HepG2 (cell line): ENCODE data around the gene EIF1. TPM values are rescaled to one million over a fixed set of nuclear protein-coding genes. Genes with fewer than 3 reads are reported as not detected.

Source experiments
- ARNT2 ChIP-seq: sonication (generic); formaldehyde crosslinking; IDR thresholded peaks from 2 replicates; pipeline ENCODE4 v1.8.0; 2022; ENCODE audit warnings: mild to moderate bottlenecking, low read depth, missing genetic modification reagents, moderate library complexity
- ATF3 ChIP-seq: sonication (generic); formaldehyde crosslinking; IDR thresholded peaks from 2 replicates; pipeline ENCODE4 v1.4.0; 2020; ENCODE audit warnings: missing genetic modification reagents
- KDM4B ChIP-seq: sonication (generic); formaldehyde crosslinking; IDR thresholded peaks from 2 replicates; pipeline ENCODE4 v1.4.0; 2020; ENCODE audit warnings: missing genetic modification reagents
- KIAA2018 ChIP-seq: sonication (generic); formaldehyde crosslinking; IDR thresholded peaks from 2 replicates; pipeline ENCODE4 v1.5.0; 2020; ENCODE audit warnings: mild to moderate bottlenecking, missing genetic modification reagents, borderline replicate concordance
- MLLT10 ChIP-seq: sonication (generic); formaldehyde crosslinking; IDR thresholded peaks from 2 replicates; pipeline ENCODE4 v1.4.0; 2020; ENCODE audit warnings: missing genetic modification reagents
- SETDB1 ChIP-seq: sonication (generic); formaldehyde crosslinking; IDR thresholded peaks from 2 replicates; pipeline ENCODE4 v1.5.1; 2020; ENCODE audit warnings: missing genetic modification reagents, mild to moderate bottlenecking, borderline replicate concordance
- SIX1 ChIP-seq: sonication (generic); formaldehyde crosslinking; IDR thresholded peaks from 2 replicates; pipeline ENCODE4 v1.4.0; 2020; ENCODE audit warnings: missing genetic modification reagents, borderline replicate concordance
- SKI ChIP-seq: fragments of 450-650 bp; IDR thresholded peaks from one replicate; pipeline ENCODE4 v1.6.1; 2018; ENCODE audit warnings: mild to moderate bottlenecking; ENCODE audit not compliant: partially characterized antibody
- SMAD9 ChIP-seq: sonication (generic); formaldehyde crosslinking; IDR thresholded peaks from 2 replicates; pipeline ENCODE4 v1.5.1; 2020; ENCODE audit warnings: mild to moderate bottlenecking, missing genetic modification reagents
- ZBTB20 ChIP-seq: sonication (generic); formaldehyde crosslinking; IDR thresholded peaks from 2 replicates; pipeline ENCODE4 v1.8.1; 2023; ENCODE audit warnings: missing genetic modification reagents, low read depth, mild to moderate bottlenecking, borderline replicate concordance
- ZNF292 ChIP-seq: sonication (generic); formaldehyde crosslinking; IDR thresholded peaks from 2 replicates; pipeline ENCODE4 v1.8.1; 2022; ENCODE audit warnings: mild to moderate bottlenecking, low read depth, missing genetic modification reagents, borderline replicate concordance
- ZNF468 ChIP-seq: sonication (generic); formaldehyde crosslinking; IDR thresholded peaks from 2 replicates; pipeline ENCODE4 v1.8.0; 2022; ENCODE audit warnings: mild to moderate bottlenecking, moderate library complexity, missing genetic modification reagents
- ZNF496 ChIP-seq: sonication (generic); formaldehyde crosslinking; IDR thresholded peaks from 2 replicates; pipeline ENCODE4 v1.8.1; 2023; ENCODE audit warnings: mild to moderate bottlenecking, moderate library complexity, missing genetic modification reagents; ENCODE audit not compliant: insufficient replicate concordance
- ZNF614 ChIP-seq: IDR thresholded peaks from 2 replicates; pipeline ENCODE4 v1.6.1; 2018; ENCODE audit warnings: missing biosample characterization, missing genetic modification reagents, inconsistent platforms, borderline replicate concordance
- ZNF674 ChIP-seq: sonication (generic); formaldehyde crosslinking; IDR thresholded peaks from 2 replicates; pipeline ENCODE4 v1.5.0; 2020; ENCODE audit warnings: low read depth, mild to moderate bottlenecking, missing genetic modification reagents
- ZNF780A ChIP-seq: sonication (generic); formaldehyde crosslinking; IDR thresholded peaks from 2 replicates; pipeline ENCODE4 v1.8.0; 2022; ENCODE audit warnings: mild to moderate bottlenecking, missing genetic modification reagents, moderate library complexity
- polyA plus RNA-seq, 8 experiments: library from polyadenylated mRNA; depleted of rRNA in 3 of 8; stranded (reverse) in 7 of 8; unstranded in 1 of 8; fragments of >200 nt; fragmentation: Illumina TruSeq in 4 of 8; extraction: Trizol in 4 of 8; gene quantifications; 2 replicates each; pipeline versions ENCODE4 v1.2.1 to v1.2.3, GENCODE V29; 2011 to 2016; ENCODE audit warnings: low read depth in 4 of 8, missing spikeins in 1 of 8, mixed read lengths in 1 of 8; ENCODE audit not compliant: insufficient read depth in 1 of 8
- total RNA-seq, 5 experiments: library from RNA; depleted of rRNA; stranded (reverse); fragments of >200 nt; fragmentation: Illumina TruSeq; extraction: Trizol; gene quantifications; 2 replicates each; pipeline ENCODE4 v1.2.3, GENCODE V29; 2016; ENCODE audit warnings: low read depth in 1 of 5
- TF ChIP-seq, protein P1 (sequence below): sonication (generic); formaldehyde crosslinking; IDR thresholded peaks from 2 replicates; pipeline ENCODE4 v1.4.0; 2020; ENCODE audit warnings: missing genetic modification reagents, mild to moderate bottlenecking, borderline replicate concordance

The EIF1 gene
- total and polyA plus RNA-seq, 2 of the 13 experiments (the other 11 are each of a cell fraction or from before 2014, with no cell fraction given): 147 to 517 TPM

GRCh38 chr17:41647940-41648410 lies 40.7 kb upstream of the EIF1 start (continued):
- no peak for TF ChIP-seq KIAA2018 (CRISPR knock-in tag)
- TF ChIP-seq ZNF496: no peak
- no peak for TF ChIP-seq ZNF674 (CRISPR knock-in tag)
- TF ChIP-seq MLLT10: no peak
- TF ChIP-seq ARNT2 (CRISPR knock-in tag): no peak
- no peak for TF ChIP-seq ZNF780A
- TF ChIP-seq KDM4B (CRISPR knock-in tag): peak; percentile 71; the same call in 1 of the 2 replicates
- peak; percentile 34; the same call in 1 of the 2 replicates for TF ChIP-seq ZNF614 (CRISPR knock-in tag)
- TF ChIP-seq, protein P1, sequence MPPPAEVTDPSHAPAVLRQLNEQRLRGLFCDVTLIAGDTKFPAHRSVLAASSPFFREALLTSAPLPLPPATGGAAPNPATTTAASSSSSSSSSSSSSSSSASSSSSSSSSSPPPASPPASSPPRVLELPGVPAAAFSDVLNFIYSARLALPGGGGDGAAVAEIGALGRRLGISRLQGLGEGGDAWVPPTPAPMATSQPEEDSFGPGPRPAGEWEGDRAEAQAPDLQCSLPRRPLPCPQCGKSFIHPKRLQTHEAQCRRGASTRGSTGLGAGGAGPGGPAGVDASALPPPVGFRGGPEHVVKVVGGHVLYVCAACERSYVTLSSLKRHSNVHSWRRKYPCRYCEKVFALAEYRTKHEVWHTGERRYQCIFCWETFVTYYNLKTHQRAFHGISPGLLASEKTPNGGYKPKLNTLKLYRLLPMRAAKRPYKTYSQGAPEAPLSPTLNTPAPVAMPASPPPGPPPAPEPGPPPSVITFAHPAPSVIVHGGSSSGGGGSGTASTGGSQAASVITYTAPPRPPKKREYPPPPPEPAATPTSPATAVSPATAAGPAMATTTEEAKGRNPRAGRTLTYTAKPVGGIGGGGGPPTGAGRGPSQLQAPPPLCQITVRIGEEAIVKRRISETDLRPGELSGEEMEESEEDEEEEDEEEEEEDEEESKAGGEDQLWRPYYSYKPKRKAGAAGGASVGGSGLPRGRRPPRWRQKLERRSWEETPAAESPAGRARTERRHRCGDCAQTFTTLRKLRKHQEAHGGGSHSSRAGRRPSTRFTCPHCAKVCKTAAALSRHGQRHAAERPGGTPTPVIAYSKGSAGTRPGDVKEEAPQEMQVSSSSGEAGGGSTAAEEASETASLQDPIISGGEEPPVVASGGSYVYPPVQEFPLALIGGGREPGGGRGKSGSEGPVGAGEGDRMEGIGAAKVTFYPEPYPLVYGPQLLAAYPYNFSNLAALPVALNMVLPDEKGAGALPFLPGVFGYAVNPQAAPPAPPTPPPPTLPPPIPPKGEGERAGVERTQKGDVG (CRISPR knock-in tag): no peak
- TF ChIP-seq ZNF292 (CRISPR knock-in tag): no peak
- TF ChIP-seq ATF3: 0 out of 2 replicates have a peak, but pooled peaks have one; percentile 10
- peak; percentile 39; the same call in 1 of the 2 replicates for TF ChIP-seq ZBTB20 (CRISPR knock-in tag)
- no peak for TF ChIP-seq SMAD9 (CRISPR knock-in tag)
- 0 out of 2 replicates have a peak, but pooled peaks have one; percentile 19 for TF ChIP-seq SIX1
- no peak for TF ChIP-seq SETDB1
- no peak for TF ChIP-seq ZNF468 (CRISPR knock-in tag)
- TF ChIP-seq SKI: no peak
